ENCODE data around the gene GNB1.
A peak's percentile ranks its signal among the peaks of the same experiment; 100 is the strongest.
"Not testable (repeated sequence)": the region's sequence is repeated elsewhere in the genome, so short reads cannot be mapped to it uniquely, and the experiment has no call there.

The GNB1 gene

GRCh38 chr1:1889847-1890505, 911 bp downstream of the GNB1 start:
- peak; percentile 27 for ATAC-seq
- peak; percentile 65 for DNase-seq

GRCh38 chr1:1889090-1889750, 1.7 kb downstream of the GNB1 start:
- DNase-seq (no peak), ATAC-seq (no peak)

GRCh38 chr1:1883890-1884289, 7.0 kb downstream of the GNB1 start:
- not testable (repeated sequence) for ATAC-seq, DNase-seq

DNA sequence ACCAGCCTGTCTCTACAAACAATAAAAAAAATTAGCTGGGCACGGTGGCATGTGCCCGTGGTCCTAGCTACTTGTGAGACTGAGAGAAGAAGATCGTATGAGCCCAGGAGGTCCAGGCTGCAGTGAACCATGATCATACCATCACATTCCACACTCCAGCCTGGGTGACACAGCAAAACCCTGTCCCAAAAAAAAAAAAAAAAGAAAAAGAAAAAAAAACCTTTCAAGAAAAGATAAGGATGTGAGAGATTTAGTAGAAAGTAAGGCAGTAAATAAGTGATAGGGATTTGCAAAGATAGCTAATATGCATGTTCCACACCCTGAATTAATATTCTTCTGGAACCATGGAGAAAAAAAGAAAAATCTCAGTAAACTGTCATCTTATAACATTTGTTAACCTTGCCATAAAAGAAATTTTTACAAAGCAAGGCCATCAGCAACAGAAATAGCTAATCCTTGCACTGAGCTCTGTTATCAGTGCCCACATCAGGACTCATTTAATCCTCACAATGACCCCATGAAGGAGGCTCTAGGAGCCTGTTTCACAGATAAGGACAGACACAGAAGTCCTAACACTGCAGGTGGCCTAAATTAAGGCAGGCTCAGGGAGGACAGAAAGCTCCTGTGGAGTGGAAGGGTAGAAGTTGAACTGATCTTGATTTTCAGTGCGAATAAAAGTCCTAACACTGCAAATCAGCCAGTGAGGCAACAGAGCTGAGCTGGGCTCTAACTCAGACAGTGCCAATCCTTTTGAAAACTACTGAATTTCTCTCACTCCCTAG, 7.6 kb downstream of the GNB1 start:
- ATAC-seq: no peak

GRCh38 chr1:1881727-1882126, 9.2 kb downstream of the GNB1 start:
- DNase-seq (no peak), ATAC-seq (no peak)

More for the DNA sequence above, 7.6 kb downstream of the GNB1 start:
- DNase-seq: no peak

GRCh38 chr1:1880617-1881312, 10.1 kb downstream of the GNB1 start:
- ATAC-seq (no peak), DNase-seq (no peak)

GRCh38 chr1:1879942-1880341, 10.9 kb downstream of the GNB1 start:
- DNase-seq: no peak
- no peak for ATAC-seq

GRCh38 chr1:1877865-1878436, 12.9 kb downstream of the GNB1 start:
- ATAC-seq: no peak
- no peak for DNase-seq

GRCh38 chr1:1876335-1876930, 14.5 kb downstream of the GNB1 start:
- ATAC-seq: peak; percentile 37
- no peak for DNase-seq

- DNase-seq: no peak
- peak; percentile 88 for ATAC-seq
These were observed 15.0 kb downstream of the GNB1 start for GRCh38 chr1:1875932-1876331.

DNA sequence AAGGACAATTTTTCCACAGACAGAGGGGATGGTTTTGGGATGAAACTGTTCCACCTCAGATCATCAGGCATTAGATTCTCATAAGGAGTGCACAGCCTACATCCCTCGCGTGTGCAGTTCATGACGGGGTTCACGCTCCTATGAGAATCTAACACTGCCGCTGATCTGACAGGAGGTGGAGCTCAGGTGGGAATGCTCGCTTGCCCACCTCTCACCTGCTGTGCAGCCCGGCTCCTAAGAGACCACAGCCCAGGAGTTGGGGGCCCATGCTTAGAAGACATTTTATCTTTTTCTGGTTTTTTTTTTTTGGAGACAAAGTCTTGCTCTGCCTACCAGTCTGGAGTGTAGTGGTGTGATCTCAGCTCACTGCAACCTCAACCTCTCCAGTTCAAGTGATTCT, 16.0 kb downstream of the GNB1 start:
- DNase-seq (no peak), ATAC-seq (no peak)

- no peak for ATAC-seq
- DNase-seq: no peak
These were observed 17.7 kb downstream of the GNB1 start for GRCh38 chr1:1873186-1873585.

DNA sequence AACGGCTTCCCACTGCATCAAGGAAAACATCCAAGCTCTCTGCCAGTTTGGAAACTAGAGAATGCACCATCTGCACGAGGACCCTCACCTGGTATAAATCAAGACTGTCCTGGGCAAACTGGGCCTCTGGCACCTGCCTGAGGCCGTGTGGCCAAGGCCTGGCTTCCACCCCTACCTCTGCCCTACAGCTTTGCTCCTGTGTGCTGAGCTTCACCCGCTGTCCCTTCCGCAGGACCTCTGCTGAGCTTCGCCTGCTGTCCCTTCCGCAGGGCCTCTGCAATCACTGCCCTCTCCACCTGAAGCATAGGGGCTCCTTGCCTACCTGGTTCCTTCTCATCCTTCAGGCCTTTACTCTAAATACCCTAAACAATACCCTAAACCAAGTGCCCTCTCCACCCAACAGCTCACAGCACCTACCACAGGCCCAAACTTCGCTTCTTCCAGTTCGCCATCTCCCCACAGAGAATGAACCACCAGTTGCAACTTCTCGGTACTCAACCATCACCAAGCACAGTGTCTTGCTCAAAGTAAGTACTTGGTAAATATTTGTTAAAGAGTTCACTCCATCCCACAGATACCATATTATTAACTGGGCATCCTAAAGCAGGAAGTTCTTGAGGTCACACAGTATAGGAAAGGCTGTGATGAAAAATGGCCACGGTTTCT, 18.4 kb downstream of the GNB1 start:
- ATAC-seq (no peak), DNase-seq (no peak)

DNA sequence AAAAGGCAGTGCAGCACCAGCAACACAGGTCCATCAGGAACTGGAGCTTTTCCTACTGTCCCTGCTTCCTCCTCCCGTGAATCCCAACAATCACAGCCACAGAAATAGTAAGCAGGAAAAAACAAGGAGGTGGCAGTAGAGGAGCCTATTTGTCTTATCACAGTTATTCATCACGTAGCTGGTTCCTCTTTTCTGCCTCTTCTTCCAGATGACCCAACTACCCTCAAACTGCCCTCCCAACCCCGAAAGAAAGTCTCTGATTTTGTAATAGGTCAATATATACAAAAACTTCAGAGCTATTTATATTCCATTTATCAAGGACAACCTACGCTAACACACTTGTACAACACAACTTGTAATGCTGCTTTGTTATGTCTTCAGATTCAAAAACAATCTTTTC, 21.4 kb downstream of the GNB1 start:
- DNase-seq (no peak), ATAC-seq (no peak)

- DNase-seq: no peak
- ATAC-seq: no peak
These were observed 23.7 kb downstream of the GNB1 start for GRCh38 chr1:1867164-1867563.

DNA sequence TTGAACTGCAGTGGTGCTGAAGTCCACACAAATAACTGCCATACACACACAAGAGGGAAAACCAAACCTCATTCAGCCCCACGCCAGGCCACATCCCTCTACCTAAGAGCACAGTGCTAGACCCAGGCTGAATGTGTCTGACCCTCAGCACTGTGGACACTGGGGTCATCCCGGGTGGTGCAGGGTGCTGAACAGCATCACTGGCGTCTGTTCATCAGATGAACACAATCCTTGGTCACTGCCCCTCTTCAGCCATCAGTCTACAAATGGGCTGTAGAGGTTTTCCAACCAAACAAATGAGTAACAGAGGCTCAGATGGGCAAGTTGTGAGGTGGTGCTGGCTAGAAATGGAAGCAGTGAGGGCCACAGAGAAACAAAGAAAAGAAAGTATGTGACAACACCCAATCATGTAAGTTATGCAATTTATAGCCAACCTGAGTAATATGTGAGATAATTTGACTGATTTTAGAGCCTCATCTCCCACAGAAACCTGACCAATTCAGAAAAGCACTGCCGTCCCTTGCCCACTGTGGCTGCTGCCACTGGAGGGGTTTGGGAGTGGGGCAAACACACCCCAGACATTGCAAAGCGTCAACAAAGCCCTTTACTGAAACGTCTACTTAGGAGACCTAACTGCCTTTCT, 27.9 kb downstream of the GNB1 start:
- ATAC-seq (peak; percentile 14), DNase-seq (no peak)

DNA sequence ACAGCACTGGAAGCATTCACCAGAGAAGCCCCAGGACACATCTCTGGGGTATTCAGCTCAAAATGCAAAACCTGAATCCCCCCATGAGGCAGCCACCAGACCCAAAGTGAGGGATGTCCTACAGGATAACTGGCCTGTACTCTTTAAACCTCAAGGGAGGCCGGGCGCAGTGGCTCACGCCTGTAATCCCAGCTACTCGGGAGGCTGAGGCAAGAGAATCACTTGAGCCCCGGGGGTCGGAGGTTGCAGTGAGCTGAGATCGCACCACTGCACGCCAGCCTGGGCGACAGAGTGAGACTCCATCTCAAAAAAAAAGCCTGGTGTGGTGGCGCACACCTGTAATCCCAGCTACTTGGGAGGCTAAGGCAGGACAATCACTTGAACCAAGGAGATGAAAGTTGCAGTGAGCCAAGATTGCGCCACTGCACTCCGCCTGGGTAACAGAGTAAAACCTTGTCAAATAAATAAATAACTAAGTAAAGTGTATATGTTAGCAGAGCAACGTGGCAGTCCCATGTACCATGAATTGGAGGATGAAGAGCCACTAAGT, 29.1 kb downstream of the GNB1 start:
- not testable (repeated sequence) for ATAC-seq, DNase-seq

- ATAC-seq (no peak), DNase-seq (no peak)
These were observed 29.6 kb downstream of the GNB1 start for GRCh38 chr1:1861339-1861730.

- not testable (repeated sequence) for DNase-seq, ATAC-seq
These were observed 30.8 kb downstream of the GNB1 start for GRCh38 chr1:1859970-1860697.
